ENCODE results near the gene DMTF1. TPM values are rescaled to one million over a fixed set of nuclear protein-coding genes. Genes with fewer than 3 reads are reported as not detected.
A peak's percentile ranks its signal among the peaks of the same experiment; 100 is the strongest.

DMTF1 gene
- total and polyA plus RNA-seq, 9 of the 15 experiments (the other 6 are each of a cell fraction or from before 2014, with no cell fraction given), result 25.7 to 208 (median 74.7) TPM

DNA sequence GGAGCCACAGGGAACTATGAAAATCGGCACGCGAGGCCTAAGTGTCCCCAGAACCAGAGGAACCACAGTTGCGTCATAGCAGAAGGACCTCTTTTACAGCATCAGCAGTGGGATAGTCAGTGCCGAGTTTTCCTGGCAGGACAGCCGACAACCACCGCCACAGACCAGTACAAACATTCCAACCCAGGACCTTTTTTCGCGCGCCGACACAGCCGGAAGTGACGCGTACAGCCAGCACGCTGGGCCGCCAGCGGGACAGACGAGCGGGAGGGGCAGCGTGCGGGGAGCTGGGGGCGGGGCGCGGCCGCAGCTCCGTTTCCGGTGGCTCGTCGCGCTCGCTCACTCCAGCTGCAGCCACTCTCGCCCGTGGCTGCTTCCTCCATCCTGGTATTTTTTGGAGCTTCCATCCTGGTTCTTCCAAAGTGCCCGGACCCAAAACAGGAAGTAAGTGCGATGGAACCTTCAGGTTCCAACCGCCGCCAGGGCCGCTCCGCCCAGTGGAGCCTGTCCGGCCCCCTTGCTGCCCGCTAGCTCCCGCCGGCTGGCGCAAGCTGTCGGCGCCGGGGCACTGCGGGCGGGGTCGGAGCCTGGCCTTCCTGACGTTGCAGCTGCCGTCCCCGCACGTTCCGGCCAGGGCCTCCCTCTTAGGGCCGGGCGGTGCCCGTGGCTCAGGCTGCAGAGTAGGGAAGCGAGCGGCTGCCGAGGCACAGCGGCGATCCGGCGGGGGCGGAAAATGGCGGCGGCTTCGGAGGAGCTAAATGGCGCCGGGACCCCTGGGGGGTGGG lies at the start of gene DMTF1 (continued):
- TF ChIP-seq POLR2B (IDR thresholded peaks at IDR 0.05; ENCODE audit: low read depth, partially characterized antibody), result peak; percentile 78
- TF ChIP-seq GABPB1 (CRISPR knock-in tag; IDR thresholded peaks at IDR 0.05), result peak; percentile 98
- TF ChIP-seq ZBTB7A (IDR thresholded peaks at IDR 0.05; ENCODE audit: borderline replicate concordance, control insufficient read depth, low read depth, low read length), result peak; percentile 97; the same call in 1 of the 2 replicates
- TF ChIP-seq, protein P1, sequence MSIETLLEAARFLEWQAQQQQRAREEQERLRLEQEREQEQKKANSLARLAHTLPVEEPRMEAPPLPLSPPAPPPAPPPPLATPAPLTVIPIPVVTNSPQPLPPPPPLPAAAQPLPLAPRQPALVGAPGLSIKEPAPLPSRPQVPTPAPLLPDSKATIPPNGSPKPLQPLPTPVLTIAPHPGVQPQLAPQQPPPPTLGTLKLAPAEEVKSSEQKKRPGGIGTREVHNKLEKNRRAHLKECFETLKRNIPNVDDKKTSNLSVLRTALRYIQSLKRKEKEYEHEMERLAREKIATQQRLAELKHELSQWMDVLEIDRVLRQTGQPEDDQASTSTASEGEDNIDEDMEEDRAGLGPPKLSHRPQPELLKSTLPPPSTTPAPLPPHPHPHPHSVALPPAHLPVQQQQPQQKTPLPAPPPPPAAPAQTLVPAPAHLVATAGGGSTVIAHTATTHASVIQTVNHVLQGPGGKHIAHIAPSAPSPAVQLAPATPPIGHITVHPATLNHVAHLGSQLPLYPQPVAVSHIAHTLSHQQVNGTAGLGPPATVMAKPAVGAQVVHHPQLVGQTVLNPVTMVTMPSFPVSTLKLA (conservative IDR thresholded peaks at IDR 0.05), result peak; percentile 92 to 95
- TF ChIP-seq TRIM28 (IDR thresholded peaks at IDR 0.05), result peak; percentile 48
- TF ChIP-seq, protein P2, sequence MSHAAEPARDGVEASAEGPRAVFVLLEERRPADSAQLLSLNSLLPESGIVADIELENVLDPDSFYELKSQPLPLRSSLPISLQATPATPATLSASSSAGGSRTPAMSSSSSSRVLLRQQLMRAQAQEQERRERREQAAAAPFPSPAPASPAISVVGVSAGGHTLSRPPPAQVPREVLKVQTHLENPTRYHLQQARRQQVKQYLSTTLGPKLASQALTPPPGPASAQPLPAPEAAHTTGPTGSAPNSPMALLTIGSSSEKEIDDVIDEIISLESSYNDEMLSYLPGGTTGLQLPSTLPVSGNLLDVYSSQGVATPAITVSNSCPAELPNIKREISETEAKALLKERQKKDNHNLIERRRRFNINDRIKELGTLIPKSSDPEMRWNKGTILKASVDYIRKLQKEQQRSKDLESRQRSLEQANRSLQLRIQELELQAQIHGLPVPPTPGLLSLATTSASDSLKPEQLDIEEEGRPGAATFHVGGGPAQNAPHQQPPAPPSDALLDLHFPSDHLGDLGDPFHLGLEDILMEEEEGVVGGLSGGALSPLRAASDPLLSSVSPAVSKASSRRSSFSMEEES (CRISPR knock-in tag; IDR thresholded peaks at IDR 0.05), result no peak
- TF ChIP-seq, protein P3, sequence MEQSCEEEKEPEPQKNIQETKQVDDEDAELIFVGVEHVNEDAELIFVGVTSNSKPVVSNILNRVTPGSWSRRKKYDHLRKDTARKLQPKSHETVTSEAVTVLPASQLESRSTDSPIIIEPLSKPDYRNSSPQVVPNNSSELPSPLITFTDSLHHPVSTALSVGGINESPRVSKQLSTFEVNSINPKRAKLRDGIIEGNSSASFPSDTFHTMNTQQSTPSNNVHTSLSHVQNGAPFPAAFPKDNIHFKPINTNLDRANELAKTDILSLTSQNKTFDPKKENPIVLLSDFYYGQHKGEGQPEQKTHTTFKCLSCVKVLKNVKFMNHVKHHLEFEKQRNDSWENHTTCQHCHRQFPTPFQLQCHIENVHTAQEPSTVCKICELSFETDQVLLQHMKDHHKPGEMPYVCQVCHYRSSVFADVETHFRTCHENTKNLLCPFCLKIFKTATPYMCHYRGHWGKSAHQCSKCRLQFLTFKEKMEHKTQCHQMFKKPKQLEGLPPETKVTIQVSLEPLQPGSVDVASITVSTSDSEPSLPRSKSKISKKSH (CRISPR knock-in tag; IDR thresholded peaks at IDR 0.05), result no peak
- TF ChIP-seq, protein P4, sequence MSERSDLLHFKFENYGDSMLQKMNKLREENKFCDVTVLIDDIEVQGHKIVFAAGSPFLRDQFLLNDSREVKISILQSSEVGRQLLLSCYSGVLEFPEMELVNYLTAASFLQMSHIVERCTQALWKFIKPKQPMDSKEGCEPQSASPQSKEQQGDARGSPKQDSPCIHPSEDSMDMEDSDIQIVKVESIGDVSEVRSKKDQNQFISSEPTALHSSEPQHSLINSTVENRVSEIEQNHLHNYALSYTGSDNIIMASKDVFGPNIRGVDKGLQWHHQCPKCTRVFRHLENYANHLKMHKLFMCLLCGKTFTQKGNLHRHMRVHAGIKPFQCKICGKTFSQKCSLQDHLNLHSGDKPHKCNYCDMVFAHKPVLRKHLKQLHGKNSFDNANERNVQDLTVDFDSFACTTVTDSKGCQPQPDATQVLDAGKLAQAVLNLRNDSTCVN (CRISPR knock-in tag; IDR thresholded peaks at IDR 0.05), result 0 out of 2 replicates have a peak, but pooled peaks have one; percentile 31
- peak; percentile 92 for TF ChIP-seq CREB1 (IDR thresholded peaks at IDR 0.05)
- TF ChIP-seq CREB1 (CRISPR knock-in tag; IDR thresholded peaks at IDR 0.05), result peak; percentile 95
- TF ChIP-seq, protein P5, sequence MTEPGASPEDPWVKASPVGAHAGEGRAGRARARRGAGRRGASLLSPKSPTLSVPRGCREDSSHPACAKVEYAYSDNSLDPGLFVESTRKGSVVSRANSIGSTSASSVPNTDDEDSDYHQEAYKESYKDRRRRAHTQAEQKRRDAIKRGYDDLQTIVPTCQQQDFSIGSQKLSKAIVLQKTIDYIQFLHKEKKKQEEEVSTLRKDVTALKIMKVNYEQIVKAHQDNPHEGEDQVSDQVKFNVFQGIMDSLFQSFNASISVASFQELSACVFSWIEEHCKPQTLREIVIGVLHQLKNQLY (CRISPR knock-in tag; conservative IDR thresholded peaks at IDR 0.05), result 0 out of 4 replicates have a peak, but pooled peaks of 1 of the 2 experiments have one; percentile 41
- TF ChIP-seq, protein P6, sequence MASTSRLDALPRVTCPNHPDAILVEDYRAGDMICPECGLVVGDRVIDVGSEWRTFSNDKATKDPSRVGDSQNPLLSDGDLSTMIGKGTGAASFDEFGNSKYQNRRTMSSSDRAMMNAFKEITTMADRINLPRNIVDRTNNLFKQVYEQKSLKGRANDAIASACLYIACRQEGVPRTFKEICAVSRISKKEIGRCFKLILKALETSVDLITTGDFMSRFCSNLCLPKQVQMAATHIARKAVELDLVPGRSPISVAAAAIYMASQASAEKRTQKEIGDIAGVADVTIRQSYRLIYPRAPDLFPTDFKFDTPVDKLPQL (IDR thresholded peaks at IDR 0.05; ENCODE audit: extremely low read depth, insufficient read length), result no peak
- TF ChIP-seq KLF13 (tag; IDR thresholded peaks at IDR 0.05; ENCODE audit: borderline replicate concordance, low read depth), result peak; percentile 64; the same call in 1 of the 2 replicates
- TF ChIP-seq MEF2A (IDR thresholded peaks at IDR 0.05; ENCODE audit: control insufficient read depth, low read depth, low read length), result no peak
- TF ChIP-seq, protein P7, sequence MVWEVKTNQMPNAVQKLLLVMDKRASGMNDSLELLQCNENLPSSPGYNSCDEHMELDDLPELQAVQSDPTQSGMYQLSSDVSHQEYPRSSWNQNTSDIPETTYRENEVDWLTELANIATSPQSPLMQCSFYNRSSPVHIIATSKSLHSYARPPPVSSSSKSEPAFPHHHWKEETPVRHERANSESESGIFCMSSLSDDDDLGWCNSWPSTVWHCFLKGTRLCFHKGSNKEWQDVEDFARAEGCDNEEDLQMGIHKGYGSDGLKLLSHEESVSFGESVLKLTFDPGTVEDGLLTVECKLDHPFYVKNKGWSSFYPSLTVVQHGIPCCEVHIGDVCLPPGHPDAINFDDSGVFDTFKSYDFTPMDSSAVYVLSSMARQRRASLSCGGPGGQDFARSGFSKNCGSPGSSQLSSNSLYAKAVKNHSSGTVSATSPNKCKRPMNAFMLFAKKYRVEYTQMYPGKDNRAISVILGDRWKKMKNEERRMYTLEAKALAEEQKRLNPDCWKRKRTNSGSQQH (CRISPR knock-in tag; IDR thresholded peaks at IDR 0.05), result no peak; the same call in 1 of the 2 replicates
- TF ChIP-seq NRF1 (conservative IDR thresholded peaks at IDR 0.05 in 1 of 2, IDR thresholded peaks at IDR 0.05 in 1 of 2), result peak; percentile 84 to 87

Measured in K562 (cell line).